Activated CD8-positive, alpha-beta memory T cell treated with anti-CD3 and anti-CD28 coated beads for 36 hours (primary cell): Measurements from ENCODE around the gene RNF223. TPM values are rescaled to one million over a fixed set of nuclear protein-coding genes. Genes with fewer than 3 reads are reported as not detected.
"Not testable (repeated sequence)": the region's sequence is repeated elsewhere in the genome, so short reads cannot be mapped to it uniquely, and the experiment has no call there.

Experiments used
- CTCF ChIA-PET: fragments of 350-600 bp; sonication (Branson Sonifier 250); formaldehyde crosslinking; loops from one replicate; lab custom pipeline; 2021; ENCODE audit warnings: antibody characterized with exemption; lab: Charles Lee
- POLR2A ChIA-PET: fragments of 350-600 bp; sonication (Branson Sonifier 250); formaldehyde crosslinking; loops from one replicate; lab custom pipeline; 2021; ENCODE audit warnings: antibody characterized with exemption; lab: Charles Lee
- total RNA-seq, 2 experiments: library from RNA; stranded (reverse); gene quantifications; one replicate each; pipeline ENCODE4 v1.2.3, GENCODE V29; 2021

RNF223 gene
- total RNA-seq, 2 experiments from 2014 or later: not detected

DNA sequence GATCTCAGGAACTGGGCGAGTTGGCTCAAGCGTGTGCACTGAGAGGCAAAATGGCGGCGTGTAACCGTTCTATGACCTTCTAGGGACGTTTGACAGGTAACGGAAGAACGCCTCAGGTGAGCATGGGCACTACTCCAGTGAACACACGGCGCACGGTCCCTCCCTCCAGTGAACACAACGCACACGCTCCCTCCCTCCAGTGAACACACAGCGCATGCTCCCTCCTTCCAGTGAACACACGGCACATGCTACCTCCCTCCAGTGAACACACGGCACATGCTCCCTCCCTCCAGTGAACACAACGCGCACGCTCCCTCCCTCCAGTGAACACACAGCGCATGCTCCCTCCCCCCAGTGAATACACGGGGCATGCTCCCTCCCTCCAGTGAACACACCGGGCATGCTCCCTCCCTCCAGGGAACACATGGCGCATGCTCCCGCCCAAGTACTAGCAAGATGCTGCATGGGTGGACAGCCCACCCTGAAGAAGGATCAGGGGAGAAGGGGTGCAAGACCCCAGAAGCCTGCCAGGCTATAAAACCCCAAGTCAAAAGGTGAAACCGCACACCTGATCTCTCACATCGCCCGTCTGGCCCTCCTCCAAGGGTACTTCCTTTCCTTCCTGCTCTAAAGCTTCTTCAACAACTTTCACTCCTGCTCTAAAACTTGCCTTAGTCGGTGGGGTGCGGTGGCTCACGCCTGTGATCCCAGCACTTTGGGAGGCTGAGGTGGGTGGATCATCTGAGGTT is 38.3 kb upstream of the RNF223 start:
- POLR2A ChIA-PET: no interaction called here
- CTCF ChIA-PET: interaction anchor here (1.6 kb wide), 1 partner anchor 10 kb away, joined by 7 read pairs; no protein-coding TSS in a partner anchor

GRCh38 chr1:1111516-1112236 is 37.6 kb upstream of the RNF223 start:
- ChIA-PET CTCF (interaction anchor here (0.6 to 1.6 kb wide), 2 partner anchors 11 to 17 kb away, joined by 3 to 7 read pairs; no protein-coding TSS in a partner anchor), POLR2A (interaction anchor here (0.6 kb wide), 1 partner anchor 162 kb away, joined by 3 read pairs; the partner anchor contains the start of gene UBE2J2)

DNA sequence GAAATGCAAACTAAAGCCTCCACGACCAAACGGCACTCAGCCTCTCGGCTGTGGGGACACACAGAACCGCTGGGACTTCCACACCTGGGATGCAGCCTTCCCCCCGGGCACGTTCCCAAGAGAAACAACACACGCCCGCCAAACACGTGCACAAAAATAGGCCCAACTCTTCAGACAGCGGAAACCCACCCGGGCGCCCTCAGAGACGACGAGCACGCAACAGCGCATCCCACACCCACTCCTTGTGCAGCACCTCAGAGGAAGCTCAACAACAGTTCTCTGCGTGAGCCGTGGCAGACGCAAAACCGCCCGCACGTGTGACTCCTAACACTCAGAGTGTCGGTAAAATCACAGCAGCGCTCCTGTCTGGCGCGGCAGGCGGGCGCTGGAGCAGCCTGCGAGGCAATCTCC is 36.5 kb upstream of the RNF223 start:
- POLR2A ChIA-PET: no interaction called here
- CTCF ChIA-PET: interaction anchor here (0.6 to 1.6 kb wide), 2 partner anchors 12 to 543 kb away, joined by 3 to 7 read pairs; no protein-coding TSS in a partner anchor

DNA sequence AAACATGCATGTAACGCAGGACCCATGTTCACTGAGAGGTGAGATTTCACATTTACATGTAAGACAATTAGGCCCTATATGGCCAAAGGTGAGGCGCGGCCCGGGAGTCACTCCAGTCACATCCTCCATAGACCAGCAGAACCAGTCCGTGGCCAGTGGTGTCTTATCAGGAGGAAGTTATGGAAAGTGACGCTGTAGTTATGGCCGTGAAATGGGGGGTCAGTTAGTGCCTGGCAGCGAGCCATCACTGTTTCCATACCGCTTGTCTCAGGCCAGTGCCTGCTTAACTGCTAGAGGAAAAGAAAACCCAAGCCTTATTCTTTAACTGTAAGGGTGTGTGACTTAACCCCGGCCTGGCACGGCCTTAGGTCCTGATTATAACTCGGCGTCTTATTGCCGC is 35.6 kb upstream of the RNF223 start:
- ChIA-PET CTCF (no interaction called here), POLR2A (no interaction called here)

GRCh38 chr1:1106510-1107221 is 32.6 kb upstream of the RNF223 start:
- CTCF ChIA-PET: interaction anchor here (0.9 kb wide), 1 partner anchor 9 kb away, joined by 3 read pairs; the partner anchor contains the start of gene C1orf159
- POLR2A ChIA-PET: no interaction called here

- CTCF ChIA-PET, POLR2A ChIA-PET: not testable (repeated sequence)
Observed at GRCh38 chr1:1104152-1104551, 30.0 kb upstream of the RNF223 start.

GRCh38 chr1:1101503-1101902 is 27.4 kb upstream of the RNF223 start:
- ChIA-PET POLR2A (no interaction called here), CTCF (interaction anchor here (1.0 to 1.3 kb wide), 2 partner anchors 21 to 170 kb away, joined by 3 to 4 read pairs; no protein-coding TSS in a partner anchor)

GRCh38 chr1:1100296-1100695 is 26.2 kb upstream of the RNF223 start:
- ChIA-PET CTCF (no interaction called here), POLR2A (no interaction called here)

DNA sequence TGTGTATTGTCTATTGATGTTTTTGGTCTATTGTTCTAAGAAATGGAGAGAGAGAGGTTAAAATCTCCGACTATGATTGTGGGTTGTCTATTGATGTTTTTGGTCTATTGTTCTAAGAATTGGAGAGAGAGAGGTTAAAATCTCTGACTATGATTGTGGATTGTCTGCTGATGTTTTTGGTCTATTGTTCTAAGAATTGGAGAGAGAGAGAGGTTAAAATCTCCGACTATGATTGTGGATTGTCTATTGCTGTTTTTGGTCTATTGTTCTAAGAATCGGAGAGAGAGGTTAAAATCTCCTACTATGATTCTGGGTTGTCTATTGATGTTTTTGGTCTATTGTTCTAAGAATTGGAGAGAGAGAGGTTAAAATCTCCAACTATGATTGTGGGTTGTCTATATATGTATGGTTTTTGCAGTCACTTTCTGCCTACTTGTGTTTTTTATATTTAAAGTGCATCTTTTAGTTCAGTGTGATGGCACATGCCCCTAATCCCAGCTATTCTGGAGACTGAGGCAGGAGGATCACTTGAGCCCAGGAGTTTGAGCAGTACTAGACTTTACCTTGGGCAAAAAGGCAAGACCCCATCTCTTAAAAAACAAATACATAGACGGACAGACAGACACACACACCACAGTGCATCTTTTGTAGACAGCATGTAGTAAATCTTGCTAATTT is 25.5 kb upstream of the RNF223 start:
- POLR2A ChIA-PET: no interaction called here
- CTCF ChIA-PET: no interaction called here

DNA sequence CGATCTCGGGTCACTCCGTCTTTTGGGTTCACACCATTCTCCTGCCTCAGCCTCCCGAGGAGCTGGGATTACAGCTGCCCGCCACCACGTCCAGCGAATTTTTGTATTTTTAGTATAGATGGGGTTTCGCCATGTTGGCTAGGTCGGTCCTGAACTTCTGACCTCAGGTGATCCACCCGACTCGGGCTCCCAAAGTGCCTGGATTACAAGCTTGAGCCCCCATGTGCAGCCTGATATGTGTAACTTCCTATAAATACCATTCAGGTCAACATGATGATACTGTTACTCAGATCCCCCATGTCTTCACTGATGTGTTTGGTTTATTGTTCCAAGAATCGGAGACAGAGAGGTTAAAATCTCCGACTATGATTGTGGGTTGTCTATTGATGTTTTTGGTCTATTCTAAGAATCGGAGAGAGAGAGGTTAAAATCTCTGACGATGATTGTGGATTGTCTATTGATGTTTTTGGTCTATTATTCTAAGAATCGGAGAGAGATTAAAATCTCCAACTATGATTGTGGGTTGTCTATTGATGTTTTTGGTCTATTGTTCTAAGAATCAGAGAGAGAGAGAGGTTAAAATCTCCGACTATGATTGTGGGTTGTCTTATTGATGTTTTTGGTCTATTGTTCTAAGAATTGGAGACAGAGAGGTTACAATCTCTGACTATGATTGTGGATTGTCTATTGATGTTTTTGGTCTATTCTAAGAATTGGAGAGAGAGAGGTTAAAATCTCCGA is 24.7 kb upstream of the RNF223 start:
- ChIA-PET CTCF (interaction anchor here (1.0 kb wide), 1 partner anchor 192 kb away, joined by 3 read pairs; no protein-coding TSS in a partner anchor), POLR2A (interaction anchor here (0.6 kb wide), 1 partner anchor 82 kb away, joined by 3 read pairs; no protein-coding TSS in a partner anchor)

GRCh38 chr1:1096136-1096535 is 22.0 kb upstream of the RNF223 start:
- CTCF ChIA-PET: interaction anchor here (0.6 to 1.2 kb wide), 2 partner anchors 64 to 94 kb away, joined by 3 read pairs; no protein-coding TSS in a partner anchor
- POLR2A ChIA-PET: not testable (repeated sequence)

GRCh38 chr1:1094981-1095380 is 20.9 kb upstream of the RNF223 start:
- POLR2A ChIA-PET: interaction anchor here (0.9 kb wide), 1 partner anchor 21 kb away, joined by 3 read pairs; the partner anchor contains the start of gene C1orf159
- CTCF ChIA-PET: interaction anchor here (0.7 to 1.2 kb wide), 2 partner anchors 16 to 93 kb away, joined by 3 read pairs; no protein-coding TSS in a partner anchor

DNA sequence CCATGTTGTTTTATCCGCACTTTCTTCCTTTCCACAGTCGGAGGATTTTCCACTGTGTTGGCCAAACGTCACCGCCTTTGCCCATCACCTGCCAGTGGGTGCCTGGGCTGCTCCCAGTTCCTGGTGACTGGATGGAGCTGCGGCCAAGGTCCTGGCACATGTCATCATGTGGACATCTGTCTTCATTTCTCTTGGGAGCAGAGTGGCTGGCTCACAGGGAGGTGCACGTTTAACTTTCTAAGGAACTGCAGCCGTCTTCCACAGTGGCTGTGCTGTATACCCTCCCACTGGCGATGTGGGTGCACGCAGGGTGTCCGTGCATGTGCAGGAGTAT is 19.5 kb upstream of the RNF223 start:
- CTCF ChIA-PET: no interaction called here
- POLR2A ChIA-PET: no interaction called here

DNA sequence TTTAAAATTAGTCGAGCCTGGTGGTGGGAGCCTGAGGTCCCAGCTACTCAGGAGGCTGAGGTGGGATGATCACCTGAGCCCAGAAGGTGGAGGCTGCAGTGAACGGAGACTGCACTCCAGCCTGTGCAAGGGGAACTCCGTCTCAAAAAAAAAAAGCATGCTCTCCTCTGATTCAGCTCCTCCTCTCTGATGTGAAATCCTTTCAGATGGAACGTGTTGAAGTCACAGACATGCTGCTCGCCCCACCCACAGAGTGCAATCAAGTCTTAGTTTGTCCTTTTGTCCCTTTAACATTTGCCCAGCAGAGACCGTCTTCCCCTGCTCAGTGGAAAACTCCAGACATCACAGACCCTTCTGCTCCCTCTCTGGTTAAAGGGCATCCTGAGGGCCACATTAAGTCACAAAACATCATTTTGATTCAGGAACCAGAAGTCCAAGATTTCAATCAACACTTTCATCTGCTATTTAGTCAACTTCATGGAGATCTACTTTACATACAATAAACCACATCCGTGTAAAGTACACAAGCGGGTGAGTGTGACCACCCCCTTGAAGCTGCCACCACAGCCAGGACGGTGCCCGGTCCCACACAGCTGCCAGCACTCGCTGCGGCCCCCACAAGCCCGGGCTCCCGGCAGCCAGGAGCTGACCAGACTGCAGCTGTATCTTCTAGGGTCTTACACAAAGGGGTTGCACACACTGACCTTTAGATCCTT is 18.9 kb upstream of the RNF223 start:
- ChIA-PET POLR2A (interaction anchor here (1.3 kb wide), 1 partner anchor 29 kb away, joined by 4 read pairs; no protein-coding TSS in a partner anchor), CTCF (no interaction called here)

DNA sequence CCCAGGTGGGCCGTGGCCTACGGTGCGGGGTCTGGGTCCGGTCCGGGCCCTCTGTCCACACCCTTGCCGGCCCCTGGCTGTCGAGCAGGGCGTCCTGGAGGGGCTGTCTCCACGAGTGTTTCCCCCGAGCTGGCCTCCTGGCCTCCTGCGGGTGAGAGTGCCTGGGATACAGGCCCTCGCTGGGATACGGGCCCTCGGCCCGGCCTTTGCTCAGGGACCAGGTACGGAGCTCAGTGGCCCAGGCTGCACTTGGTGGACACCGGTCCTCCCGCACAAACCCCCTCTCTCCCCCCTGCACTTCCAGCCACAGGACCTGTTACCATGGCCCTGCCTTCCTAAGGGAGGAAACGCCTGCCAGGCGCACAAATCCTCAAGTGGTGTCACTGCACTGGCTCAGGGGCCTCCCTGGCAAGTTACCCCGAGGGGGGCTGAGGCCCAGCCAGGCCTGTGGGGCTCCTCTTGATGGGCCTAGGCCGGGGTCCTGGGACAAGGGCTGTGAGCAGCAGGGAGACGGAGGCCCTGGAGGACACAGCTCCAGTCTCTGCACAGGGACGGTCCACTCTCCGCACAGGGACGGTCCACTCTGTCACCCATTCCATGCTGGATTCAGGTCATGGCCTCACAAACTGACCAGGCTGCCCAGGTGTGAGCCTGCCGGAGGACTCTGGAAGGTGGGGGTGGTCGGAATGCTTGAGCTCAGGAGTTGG is 18.2 kb upstream of the RNF223 start:
- ChIA-PET POLR2A (interaction anchor here (1.3 kb wide), 1 partner anchor 28 kb away, joined by 4 read pairs; no protein-coding TSS in a partner anchor), CTCF (interaction anchor here (0.8 to 1.0 kb wide), 2 partner anchors 28 to 337 kb away, joined by 3 read pairs; no protein-coding TSS in a partner anchor)

- CTCF ChIA-PET: interaction anchor here (0.8 to 1.0 kb wide), 2 partner anchors 28 to 338 kb away, joined by 3 read pairs; no protein-coding TSS in a partner anchor
- POLR2A ChIA-PET: interaction anchor here (1.3 kb wide), 1 partner anchor 27 kb away, joined by 4 read pairs; no protein-coding TSS in a partner anchor
Observed at GRCh38 chr1:1091344-1092148, 17.4 kb upstream of the RNF223 start.
